Osteocyte (in vitro differentiated cells): ENCODE results near the gene EIF4G3. TPM values are rescaled to one million over a fixed set of nuclear protein-coding genes. Genes with fewer than 3 reads are reported as not detected.

Experiments used
- DNase-seq: peaks from one replicate; pipeline ENCODE4 v3.0.0; 2021; ENCODE audit warnings: mixed read lengths; ENCODE audit not compliant: unreplicated experiment; ENCODE audit errors: extremely low spot score
- H3K27ac Mint-ChIP-seq: one replicate; pipeline ENCODE4 v1.8.0; 2021; ENCODE audit warnings: mild to moderate bottlenecking, mixed read lengths; ENCODE audit not compliant: unreplicated experiment
- H3K27me3 Mint-ChIP-seq: one replicate; pipeline ENCODE4 v1.8.0; 2021; ENCODE audit warnings: mixed read lengths; ENCODE audit not compliant: unreplicated experiment
- H3K36me3 Mint-ChIP-seq: one replicate; pipeline ENCODE4 v1.8.0; 2021; ENCODE audit warnings: mixed read lengths; ENCODE audit not compliant: unreplicated experiment
- H3K4me1 Mint-ChIP-seq: one replicate; pipeline ENCODE4 v1.8.0; 2021; ENCODE audit warnings: mixed read lengths; ENCODE audit not compliant: unreplicated experiment
- H3K4me3 Mint-ChIP-seq: one replicate; pipeline ENCODE4 v1.8.0; 2021; ENCODE audit warnings: mild to moderate bottlenecking, moderate library complexity, mixed read lengths; ENCODE audit not compliant: unreplicated experiment
- H3K9me3 Mint-ChIP-seq: one replicate; pipeline ENCODE4 v1.8.0; 2021; ENCODE audit warnings: mixed read lengths; ENCODE audit not compliant: unreplicated experiment
- CTCF ChIP-seq: fragments of 200-600 bp; sonication (generic); IDR thresholded peaks from 2 replicates; pipeline ENCODE4 v1.5.0; 2021; ENCODE audit warnings: antibody characterized with exemption, mild to moderate bottlenecking, moderate library complexity
- total RNA-seq: library from RNA; stranded (reverse); gene quantifications from 2 replicates; pipeline ENCODE4 v1.2.1, GENCODE V29; 2021

Gene EIF4G3
- total RNA-seq, 1 donor from 2014 or later = 81.9 TPM

DNA sequence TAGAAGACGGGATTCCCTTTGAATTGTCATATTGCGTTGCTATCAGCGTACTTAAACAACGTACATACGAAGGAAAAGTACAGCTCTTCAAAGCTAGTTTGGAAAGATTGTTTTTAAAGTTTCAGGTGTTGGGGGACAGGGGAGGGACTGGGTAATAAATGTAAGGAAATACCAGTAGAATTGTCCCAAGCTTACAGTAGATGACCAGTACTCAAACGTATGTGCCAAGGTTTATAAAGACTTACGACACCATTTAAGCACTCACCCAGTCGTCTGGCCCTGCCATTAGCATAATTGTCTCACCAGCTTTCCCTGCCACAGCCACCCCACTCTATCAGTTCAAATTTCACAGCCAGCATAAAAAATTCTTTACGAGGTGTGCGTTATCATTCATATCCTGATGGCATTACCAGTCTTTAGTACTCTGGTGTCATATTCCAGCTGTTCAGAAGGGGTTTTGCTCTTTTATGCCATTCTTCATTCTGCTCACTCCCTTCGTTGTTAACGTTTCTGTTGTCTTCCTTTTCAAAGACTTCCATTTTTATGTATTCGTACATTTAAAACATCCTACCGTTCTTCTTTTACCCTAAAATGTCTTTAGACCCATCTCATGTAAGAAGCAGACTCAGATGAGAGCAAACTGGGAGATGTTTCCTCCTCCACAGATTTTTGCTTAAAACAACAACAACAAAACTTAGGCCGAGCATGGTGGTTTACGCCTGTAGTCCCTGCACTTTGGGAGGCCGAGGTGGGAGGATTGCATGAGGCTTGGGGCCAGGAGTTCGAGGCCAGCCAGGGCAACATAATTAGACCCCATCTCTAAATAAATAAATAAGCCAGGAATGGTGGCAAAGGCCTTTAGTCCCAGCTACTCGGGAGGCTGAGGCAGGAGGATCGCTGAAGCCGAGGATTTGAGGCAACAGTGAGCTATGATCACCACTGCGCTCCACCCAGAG is 388.6 kb downstream of the EIF4G3 start:
- H3K27me3 Mint-ChIP-seq = no peaks in the 10 kb centered on the region
- H3K27ac Mint-ChIP-seq = peak overlapping the region; percentile 98
- no peak for TF ChIP-seq CTCF
- H3K9me3 Mint-ChIP-seq = no peaks in the 10 kb centered on the region
- no peak for DNase-seq
- H3K36me3 Mint-ChIP-seq = no peaks in the 10 kb centered on the region
- H3K4me3 Mint-ChIP-seq = peak overlapping the region; percentile 88
- H3K4me1 Mint-ChIP-seq = peaks cover 38% of the 10 kb centered on the region

DNA sequence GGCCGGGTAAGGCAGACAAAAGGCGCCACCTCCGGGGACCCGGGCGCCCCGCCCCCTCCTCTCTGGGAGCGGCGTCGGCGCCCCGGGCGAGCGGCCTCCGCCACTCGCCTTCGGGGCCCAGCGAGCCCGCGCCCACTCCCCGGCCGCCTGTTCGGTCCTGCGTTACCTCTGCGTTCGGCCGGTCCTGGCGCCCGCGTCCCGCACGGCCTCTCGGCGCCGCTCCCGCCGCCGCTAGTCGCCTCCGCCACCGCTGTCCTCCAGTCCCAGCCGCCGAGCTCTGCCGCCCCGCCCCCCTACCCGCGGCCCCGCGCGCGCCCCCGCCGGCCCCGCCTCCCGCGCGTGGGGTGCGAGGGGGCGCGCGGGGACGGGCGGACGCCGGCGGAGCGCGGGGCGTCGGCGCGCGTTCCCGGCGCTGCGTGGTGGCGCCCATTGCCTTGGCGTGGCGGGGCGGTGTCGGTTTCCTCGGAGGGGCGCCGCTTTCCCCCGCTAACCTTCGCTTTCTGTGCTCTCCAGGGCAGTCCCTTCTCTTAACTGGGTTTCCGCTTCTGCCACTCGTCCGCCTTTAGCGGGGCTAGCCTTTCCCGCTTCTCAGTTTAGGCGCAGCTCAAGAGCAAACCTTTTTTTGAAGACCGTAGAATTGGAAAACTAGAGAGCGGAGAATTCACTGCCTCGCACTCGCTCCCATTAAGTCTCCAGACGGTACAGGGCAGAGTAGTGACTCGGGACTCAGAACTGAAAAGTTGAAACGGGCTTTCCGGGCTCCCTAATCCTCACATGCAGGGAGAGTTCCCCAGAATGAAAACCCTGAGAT is 389.5 kb downstream of the EIF4G3 start, which contains the start of gene HP1BP3:
Gene HP1BP3, minus strand, starts transcription at position 279 of the 811 bp plus-strand sequence. CDS start 6,867 bp downstream, outside the sequence.
- TF ChIP-seq CTCF = no peak
- no peaks in the 10 kb centered on the region for H3K9me3 Mint-ChIP-seq
- peaks cover 32% of the 10 kb centered on the region for H3K4me1 Mint-ChIP-seq
- H3K4me3 Mint-ChIP-seq = peak within 1 kb of the TSS; percentile 98
- no peaks in the 10 kb centered on the region for H3K36me3 Mint-ChIP-seq
- peak within 1 kb of the TSS; percentile 98 for H3K27ac Mint-ChIP-seq
- peak; percentile 94 for DNase-seq
- H3K27me3 Mint-ChIP-seq = no peaks in the 10 kb centered on the region

- no peak for TF ChIP-seq CTCF
- peaks cover 34% of the 10 kb centered on the region for H3K4me1 Mint-ChIP-seq
Measured at GRCh38 chr1:20786253-20787028, 390.3 kb downstream of the EIF4G3 start.

DNA sequence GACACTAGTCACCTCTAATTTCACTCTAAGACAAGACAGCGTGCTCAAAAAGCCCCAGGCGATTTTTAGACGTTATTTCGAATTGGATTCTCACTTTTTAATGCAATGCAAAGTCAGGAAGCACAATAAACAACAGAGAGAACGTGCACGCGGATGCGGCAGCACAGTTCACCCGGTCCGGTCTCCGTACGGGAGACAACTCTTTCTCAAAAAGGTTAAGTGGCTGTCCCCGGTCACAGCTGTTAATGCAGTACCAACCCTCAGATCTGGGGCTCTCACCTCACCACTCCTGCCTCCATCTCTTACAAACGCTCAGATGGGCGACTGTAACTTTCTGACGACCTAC is 390.8 kb downstream of the EIF4G3 start:
- no peak for TF ChIP-seq CTCF
- Mint-ChIP-seq H3K36me3 (peaks cover 3% of the 10 kb centered on the region), H3K27me3 (no peaks in the 10 kb centered on the region), H3K4me1 (peaks cover 40% of the 10 kb centered on the region), H3K9me3 (no peaks in the 10 kb centered on the region), H3K4me3 (peak overlapping the region; percentile 98), H3K27ac (peak overlapping the region; percentile 94)
- no peak for DNase-seq

More at GRCh38 chr1:20786253-20787028, 390.3 kb downstream of the EIF4G3 start:
- Mint-ChIP-seq H3K27ac (peak overlapping the region; percentile 94), H3K4me3 (peak overlapping the region; percentile 98), H3K27me3 (no peaks in the 10 kb centered on the region), H3K36me3 (no peaks in the 10 kb centered on the region), H3K9me3 (no peaks in the 10 kb centered on the region)
- DNase-seq = peak; percentile 99
